ENCODE results near the gene POLR2C.

Gene POLR2C

GRCh38 chr16:57435838-57436237 is 26.6 kb upstream of the POLR2C start:
- no peak for TF ChIP-seq CTCF (IDR thresholded peaks at IDR 0.05)

- no peak for TF ChIP-seq CTCF (IDR thresholded peaks at IDR 0.05)
These were observed 17.8 kb upstream of the POLR2C start for GRCh38 chr16:57444711-57445110.

GRCh38 chr16:57445510-57445909 is 17.0 kb upstream of the POLR2C start:
- TF ChIP-seq CTCF (IDR thresholded peaks at IDR 0.05) = no peak

GRCh38 chr16:57446531-57447185 is 15.8 kb upstream of the POLR2C start:
- TF ChIP-seq CTCF (IDR thresholded peaks at IDR 0.05) = no peak

- TF ChIP-seq CTCF (IDR thresholded peaks at IDR 0.05) = no peak
These were observed 15.1 kb upstream of the POLR2C start, which contains the start of the genes CIAPIN1 and COQ9 for GRCh38 chr16:57447186-57447962. Gene CIAPIN1 (minus strand): TSS chr16:57447385. CDS start chr16:57440928, 6,457 bp downstream. Gene COQ9 (plus strand): TSS chr16:57447479. CDS start chr16:57447506, 27 bp downstream.

- no peak for TF ChIP-seq CTCF (IDR thresholded peaks at IDR 0.05)
These were observed 10.5 kb upstream of the POLR2C start for GRCh38 chr16:57452021-57452420.

- TF ChIP-seq CTCF (IDR thresholded peaks at IDR 0.05) = no peak
These were observed 491 bp downstream of the POLR2C start for GRCh38 chr16:57462978-57463362.

Data from LNCAP (cell line).